ENCODE measurements around the gene ADCY3. TPM values are rescaled to one million over a fixed set of nuclear protein-coding genes. Genes with fewer than 3 reads are reported as not detected.

The ADCY3 gene
- total and polyA plus RNA-seq, 2 of the 4 experiments (the other 2 are of a cell fraction), result 17.4 to 46.1 TPM

- Histone ChIP-seq H3K79me1 (ENCODE audit: low read depth in 1 of 2, low read length in 2 of 2) (peaks cover 0 to 19% of the 10 kb centered on the region in 2 experiments; a peak in 1 of 4 replicates), H4K8ac (ENCODE audit: low read depth in 2 of 2, low read length in 2 of 2) (peak overlapping the region in 1 of 2 experiments; percentile 24; a peak in 1 of 4 replicates), H2AK9ac (replicated peaks; ENCODE audit: low read depth, low read length, poor library complexity) (no peak overlapping the region), H3K9me1 (ENCODE audit: insufficient read depth, low read length) (peaks cover 9% of the 10 kb centered on the region; the same call in 1 of the 2 replicates), H3K4me1 (ENCODE audit: control insufficient read depth, insufficient read depth, low read length) (peaks cover 7% of the 10 kb centered on the region), H2BK15ac (ENCODE audit: low read depth, low read length) (no peak overlapping the region), H4K5ac (ENCODE audit: low read depth, low read length) (no peak overlapping the region), H3K4me2 (ENCODE audit: low read depth, low read length) (no peak overlapping the region), H3K27ac (ENCODE audit: insufficient read depth, low read length) (peak overlapping the region; percentile 86; the same call in 1 of the 2 replicates), H2BK5ac (ENCODE audit: low read depth, low read length, poor library complexity, severe bottlenecking) (no peak overlapping the region), H3K4me3 (ENCODE audit: insufficient read depth, low read depth, low read length) (no peak overlapping the region), H3K36me3 (ENCODE audit: control insufficient read depth, insufficient read depth, low read length) (peaks cover 6% of the 10 kb centered on the region), H2BK120ac (ENCODE audit: low read depth, low read length) (no peak overlapping the region), H4K91ac (ENCODE audit: insufficient read depth, low read depth, low read length) (peak overlapping the region; percentile 78; the same call in 1 of the 2 replicates), H2BK20ac (ENCODE audit: low read depth, low read length) (no peak overlapping the region), H3K14ac (replicated peaks; ENCODE audit: low read depth, low read length) (no peak overlapping the region), H3K27me3 (ENCODE audit: control insufficient read depth, insufficient read depth, low read length) (no peaks in the 10 kb centered on the region), H3K18ac (ENCODE audit: low read depth, low read length) (no peak overlapping the region), H3K9ac (ENCODE audit: low read depth, low read length) (no peak overlapping the region), H2AFZ (replicated peaks; ENCODE audit: low read length, poor library complexity) (no peak overlapping the region), H3K4ac (ENCODE audit: low read depth, low read length) (peak overlapping the region; percentile 90; the same call in 1 of the 2 replicates), H4K20me1 (ENCODE audit: insufficient read depth, low read length) (0 out of 2 replicates have a peak, but pooled peaks cover 2% of the 10 kb centered on the region), H3K56ac (ENCODE audit: extremely low read depth, insufficient read depth, low read length) (no peak overlapping the region), H3K9me3 (ENCODE audit: control insufficient read depth, insufficient read depth, low read length) (peaks cover 13% of the 10 kb centered on the region), H3K23ac (ENCODE audit: low read depth, low read length) (no peak overlapping the region), H2AK5ac (ENCODE audit: low read depth, low read length) (peak overlapping the region; percentile 79; the same call in 1 of the 2 replicates)
- ChIA-PET CTCF (interaction anchor here (0.7 kb wide), 1 partner anchor 37 kb away, joined by 3 read pairs; no protein-coding TSS in a partner anchor), POLR2A (ENCODE audit: unreplicated experiment) (no interaction called here)
- DNase-seq (peak; percentile 63), ATAC-seq (ENCODE audit: low read depth) (no peak)
- TF ChIP-seq CEBPB (IDR thresholded peaks at IDR 0.05; ENCODE audit: low read depth, low read length) (peak; percentile 88), RAD21 (IDR thresholded peaks at IDR 0.05; ENCODE audit: low read length) (no peak)
- dilution Hi-C loops (cut with HindIII; ENCODE audit: low sequenced_read_pairs, unreplicated experiment) (no loop called here), in situ Hi-C loops (cut with MboI; ENCODE audit: low sequenced_read_pairs) (no loop called here), intact Hi-C loops (cut with micrococcal nuclease) (no loop called here)
- WGBS, 2 experiments (ENCODE audit: extremely low coverage in 2 of 2, insufficient read length in 1 of 2), result no CpG with 5 or more reads among the region's 2 CpGs
- BruUV-seq (replicated peaks), result no TSS peak
Measured at GRCh38 chr2:24892928-24893327, 27.1 kb downstream of the ADCY3 start.

All from IMR-90 (cell line).